Endometrial microvascular endothelial cells (primary cell): ENCODE data around the gene OR8G5. TPM values are rescaled to one million over a fixed set of nuclear protein-coding genes. Genes with fewer than 3 reads are reported as not detected.
"Not testable (repeated sequence)": the region's sequence is repeated elsewhere in the genome, so short reads cannot be mapped to it uniquely, and the experiment has no call there.

Source experiments
- in situ Hi-C: cut with HindIII; loops from 2 replicates; pipeline ENCODE4 v1.10.0; 2017; ENCODE audit warnings: low sequenced_read_pairs, low pct_unique_long_range_greater_than_20kb; ENCODE audit errors: inconsistent ontology term
- total RNA-seq: library from RNA; depleted of rRNA; stranded (reverse); fragments of >200 nt; gene quantifications from one replicate; pipeline ENCODE4 v1.2.3, GENCODE V29; 2015; ENCODE audit errors: inconsistent ontology term

OR8G5 gene, protein sequence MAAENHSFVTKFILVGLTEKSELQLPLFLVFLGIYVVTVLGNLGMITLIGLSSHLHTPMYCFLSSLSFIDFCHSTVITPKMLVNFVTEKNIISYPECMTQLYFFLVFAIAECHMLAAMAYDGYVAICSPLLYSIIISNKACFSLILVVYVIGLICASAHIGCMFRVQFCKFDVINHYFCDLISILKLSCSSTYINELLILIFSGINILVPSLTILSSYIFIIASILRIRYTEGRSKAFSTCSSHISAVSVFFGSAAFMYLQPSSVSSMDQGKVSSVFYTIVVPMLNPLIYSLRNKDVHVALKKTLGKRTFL
- not detected for total RNA-seq

DNA sequence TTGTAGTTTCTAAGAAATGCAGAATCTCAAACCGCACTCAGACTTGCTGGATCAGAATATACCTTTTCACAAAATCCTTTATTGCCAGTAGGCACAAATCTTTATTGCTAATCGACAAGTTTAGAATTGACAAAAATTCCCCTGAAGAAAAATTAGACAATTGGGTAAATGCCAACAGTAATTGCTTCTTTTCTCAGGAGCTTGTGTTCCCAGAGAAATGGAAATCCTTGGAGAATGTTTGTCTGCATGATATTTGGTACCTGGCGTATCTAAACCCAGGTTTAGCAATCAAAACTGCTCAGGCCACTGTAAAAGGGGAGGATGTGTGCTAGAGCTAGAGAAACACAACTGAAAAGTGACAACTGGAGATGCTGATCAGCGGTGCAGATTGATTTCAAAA, at the start of gene OR8G5:
TSS of gene OR8G5 (plus strand) at position 301 of the 400 bp plus-strand sequence. CDS start 8,556 bp downstream, outside the sequence.
- in situ Hi-C loops = no loop called here

DNA sequence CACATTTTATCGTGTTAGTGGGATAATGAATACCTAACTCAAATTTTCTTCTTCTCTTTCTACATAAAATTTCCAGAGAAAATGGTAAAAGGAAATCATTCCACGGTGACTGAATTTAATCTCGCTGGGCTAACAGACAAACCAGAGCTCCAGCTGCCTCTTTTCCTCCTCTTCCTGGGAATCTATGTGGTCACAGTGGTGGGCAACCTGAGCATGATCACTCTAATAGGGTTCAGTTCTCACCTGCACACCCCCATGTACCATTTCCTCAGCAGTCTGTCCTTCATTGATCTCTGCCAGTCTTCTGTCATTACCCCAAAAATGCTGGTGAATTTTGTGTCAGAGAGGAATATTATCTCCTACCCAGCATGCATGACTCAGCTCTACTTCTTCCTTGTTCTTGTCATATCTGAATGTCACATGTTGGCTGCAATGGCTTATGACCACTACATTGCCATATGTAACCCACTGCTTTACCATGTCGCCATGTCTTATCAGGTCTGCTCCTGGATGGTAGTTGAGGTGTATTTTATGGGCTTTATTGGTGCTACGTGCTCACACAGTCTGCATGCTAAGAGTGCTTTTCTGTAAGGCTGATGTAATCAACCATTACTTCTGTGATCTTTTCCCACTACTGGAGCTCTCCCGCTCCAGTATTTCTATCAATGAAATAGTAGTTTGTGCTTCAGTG, 48.9 kb upstream of the OR8G5 start:
- in situ Hi-C loops = no loop called here

DNA sequence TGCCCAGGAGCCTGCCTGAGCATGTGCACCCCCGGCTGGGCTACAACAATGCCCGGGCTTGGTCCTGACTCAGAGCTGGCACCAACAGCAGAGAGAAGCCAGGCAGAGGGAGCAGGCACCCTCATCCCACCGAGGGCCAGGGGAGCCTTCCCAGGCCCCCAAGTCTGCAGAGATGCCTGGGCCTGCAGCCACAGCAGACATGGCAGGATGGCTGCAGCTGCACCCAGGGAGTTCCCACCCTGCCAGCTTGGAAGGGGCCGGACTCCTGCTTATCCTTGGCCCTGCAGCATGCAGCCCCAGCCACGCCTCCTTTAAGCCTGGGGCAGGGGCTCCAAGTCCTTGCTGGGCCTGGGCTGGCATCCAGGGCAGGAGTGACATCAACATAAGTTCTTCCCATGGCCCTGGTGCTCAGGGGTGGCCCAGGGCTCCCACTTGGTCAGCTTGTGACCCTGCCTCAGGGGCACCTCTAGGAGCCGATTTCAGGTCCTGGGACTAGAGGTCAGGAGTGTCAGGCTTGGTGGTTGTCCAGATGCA, 46.3 kb upstream of the OR8G5 start:
- in situ Hi-C loops = no loop called here

DNA sequence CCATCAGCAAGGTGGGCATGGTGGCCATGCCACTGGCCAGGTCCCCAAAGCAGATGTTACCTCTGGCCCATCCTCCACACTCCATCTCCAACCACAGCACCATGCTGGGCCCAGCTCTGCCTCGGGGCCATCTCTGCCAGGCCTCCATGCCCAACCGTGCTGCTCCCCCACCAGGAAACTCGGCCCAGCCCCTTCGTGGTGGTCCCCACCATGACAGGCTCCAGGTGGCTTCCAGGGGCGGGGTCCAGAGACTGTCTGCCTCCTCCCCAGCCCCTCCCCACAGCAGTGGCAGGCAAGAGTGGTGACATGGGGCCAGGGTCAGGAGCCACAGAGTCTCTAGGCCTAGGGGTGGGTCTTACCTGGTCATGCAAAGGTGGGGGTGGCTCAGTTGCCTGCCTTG, 45.8 kb upstream of the OR8G5 start:
- in situ Hi-C loops = no loop called here

DNA sequence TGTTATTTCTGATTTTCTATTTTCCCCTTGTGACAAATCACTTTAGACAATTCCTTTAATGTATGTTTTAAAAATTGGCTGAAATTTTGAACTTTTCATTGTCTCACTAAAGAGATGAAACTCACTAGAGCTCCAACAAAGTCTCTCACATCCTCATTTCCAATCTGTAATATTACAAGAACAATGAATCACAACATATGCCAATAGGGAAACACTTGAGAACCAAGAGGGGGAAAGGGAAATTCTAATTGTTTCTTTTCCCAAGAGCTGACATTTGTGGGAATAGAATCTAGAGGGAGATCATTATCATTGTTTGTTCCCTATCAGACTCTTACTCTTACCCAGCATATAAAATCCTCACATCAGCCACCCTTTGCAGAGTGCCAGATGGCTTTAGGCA, 44.9 kb upstream of the OR8G5 start:
- in situ Hi-C loops = no loop called here

DNA sequence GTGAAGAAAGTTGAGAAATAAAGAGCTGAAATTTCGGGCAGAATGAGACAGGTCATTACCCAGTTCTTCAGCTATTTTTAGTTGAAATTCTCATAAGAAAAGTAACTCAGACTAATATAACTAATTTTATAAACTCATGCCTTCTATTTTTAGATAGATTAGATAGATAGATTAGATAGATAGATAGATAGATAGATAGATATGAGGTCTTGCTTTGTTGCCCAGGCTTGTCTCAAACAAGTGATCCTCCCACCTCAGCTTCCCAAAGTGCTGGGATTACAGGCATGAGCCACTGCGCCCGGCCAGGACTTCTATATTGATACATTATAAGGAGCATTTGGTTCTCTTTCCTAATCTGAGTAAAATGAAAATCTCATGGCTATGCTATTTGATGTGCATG, 42.1 kb upstream of the OR8G5 start:
- in situ Hi-C loops = no loop called here

DNA sequence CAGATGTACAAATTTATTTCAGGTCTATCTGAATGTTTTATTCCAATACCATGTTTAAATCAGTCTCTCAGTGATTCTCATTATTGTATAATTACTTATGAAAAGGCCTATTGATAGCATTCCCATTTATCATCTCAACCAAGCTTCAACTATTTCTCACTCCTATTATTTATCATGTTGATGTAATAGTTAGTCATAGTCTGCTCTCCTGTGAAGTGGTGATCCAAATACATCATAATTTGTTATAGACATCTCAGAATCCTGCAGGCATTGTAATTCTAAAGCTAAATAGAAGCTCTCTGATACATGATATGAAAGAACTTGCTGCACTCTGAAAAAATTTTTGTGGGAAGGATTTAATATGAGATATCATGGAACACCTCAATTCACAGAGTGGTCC, 37.0 kb upstream of the OR8G5 start:
- in situ Hi-C loops = no loop called here

DNA sequence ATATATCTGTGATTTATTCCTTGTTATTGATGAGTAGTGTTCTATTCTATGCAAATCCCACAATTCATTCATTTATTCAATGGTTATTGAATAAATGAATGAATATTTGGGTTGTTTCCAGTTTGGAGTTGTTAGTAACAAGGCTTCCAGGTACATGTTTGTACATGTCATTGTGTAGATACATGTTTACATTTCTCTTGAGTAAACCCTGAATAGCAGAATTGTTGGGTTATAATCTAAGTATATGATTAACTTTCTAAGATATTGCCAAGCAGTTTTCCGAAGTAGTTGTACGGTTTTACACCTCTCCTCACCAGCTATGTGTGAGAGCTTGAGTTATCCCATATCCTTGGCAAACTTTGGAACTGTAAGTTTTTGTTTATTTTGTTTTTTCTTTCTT, 33.8 kb upstream of the OR8G5 start:
- in situ Hi-C loops = no loop called here

DNA sequence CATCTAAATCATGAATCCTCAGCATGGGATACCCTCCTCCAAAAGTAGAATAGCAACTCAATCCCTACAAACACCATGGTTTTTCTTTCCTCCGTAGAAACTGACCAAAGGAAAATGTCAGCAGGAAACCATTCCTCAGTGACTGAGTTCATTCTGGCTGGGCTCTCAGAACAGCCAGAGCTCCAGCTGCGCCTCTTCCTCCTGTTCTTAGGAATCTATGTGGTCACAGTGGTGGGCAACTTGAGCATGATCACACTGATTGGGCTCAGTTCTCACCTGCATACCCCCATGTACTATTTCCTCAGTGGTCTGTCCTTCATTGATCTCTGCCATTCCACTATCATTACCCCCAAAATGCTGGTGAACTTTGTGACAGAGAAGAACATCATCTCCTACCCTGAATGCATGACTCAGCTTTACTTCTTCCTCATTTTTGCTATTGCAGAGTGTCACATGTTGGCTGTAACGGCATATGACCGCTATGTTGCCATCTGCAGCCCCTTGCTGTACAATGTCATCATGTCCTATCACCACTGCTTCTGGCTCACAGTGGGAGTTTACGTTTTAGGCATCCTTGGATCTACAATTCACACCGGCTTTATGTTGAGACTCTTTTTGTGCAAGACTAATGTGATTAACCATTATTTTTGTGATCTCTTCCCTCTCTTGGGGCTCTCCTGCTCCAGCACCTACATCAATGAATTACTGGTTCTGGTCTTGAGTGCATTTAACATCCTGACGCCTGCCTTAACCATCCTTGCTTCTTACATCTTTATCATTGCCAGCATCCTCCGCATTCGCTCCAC, 31.4 kb upstream of the OR8G5 start:
- in situ Hi-C loops = not testable (repeated sequence)

DNA sequence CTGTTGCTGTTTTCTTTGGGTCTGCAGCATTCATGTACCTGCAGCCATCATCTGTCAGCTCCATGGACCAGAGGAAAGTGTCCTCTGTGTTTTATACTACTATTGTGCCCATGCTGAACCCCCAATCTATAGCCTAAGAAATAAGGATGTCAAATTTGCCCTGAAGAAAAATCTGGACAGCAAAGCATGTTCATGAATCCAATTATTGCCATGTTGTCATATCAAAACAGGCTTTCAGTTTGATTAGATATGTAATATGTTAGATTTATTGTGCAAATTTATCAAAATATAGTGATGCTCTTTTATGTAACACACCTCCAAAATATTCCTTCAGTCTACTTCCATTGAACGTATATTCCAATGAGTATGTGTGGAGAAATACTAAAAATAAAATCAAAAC, 30.7 kb upstream of the OR8G5 start:
- in situ Hi-C loops = no loop called here

DNA sequence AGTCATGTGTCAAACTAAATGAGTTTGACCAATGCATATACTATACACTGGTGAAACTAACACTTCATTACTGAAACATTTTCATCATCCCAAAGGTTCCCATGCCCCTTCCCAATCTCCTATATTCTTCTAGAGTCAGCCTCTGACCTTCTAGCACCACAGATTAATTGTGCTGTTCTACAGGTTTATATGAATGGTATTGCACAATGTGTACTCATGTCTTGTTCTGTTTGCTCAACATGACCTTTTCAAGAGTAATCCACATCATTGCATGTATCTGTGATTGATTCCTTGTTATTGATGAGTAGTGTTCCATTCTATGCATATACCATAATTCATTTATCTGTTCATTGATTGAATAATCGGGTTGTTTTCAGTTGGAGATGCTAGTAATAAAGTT, 22.8 kb upstream of the OR8G5 start:
- in situ Hi-C loops = no loop called here

DNA sequence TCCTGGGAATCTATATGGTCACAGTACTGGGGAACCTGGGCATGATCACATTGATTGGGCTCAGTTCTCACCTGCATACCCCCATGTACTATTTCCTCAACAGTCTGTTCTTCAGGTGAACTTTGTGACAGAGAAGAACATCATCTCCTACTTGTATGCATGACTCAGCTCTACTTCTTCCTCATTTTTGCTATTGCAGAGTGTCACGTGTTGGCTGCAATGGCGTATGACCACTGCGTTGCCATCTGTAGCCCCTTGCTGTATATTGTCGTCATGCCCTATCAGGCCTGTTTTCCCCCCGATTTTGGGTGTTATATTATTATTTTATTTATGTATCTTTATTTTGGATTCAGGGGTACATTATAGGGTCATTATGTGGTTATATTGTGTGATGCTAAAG, 17.7 kb upstream of the OR8G5 start:
- in situ Hi-C loops = no loop called here

DNA sequence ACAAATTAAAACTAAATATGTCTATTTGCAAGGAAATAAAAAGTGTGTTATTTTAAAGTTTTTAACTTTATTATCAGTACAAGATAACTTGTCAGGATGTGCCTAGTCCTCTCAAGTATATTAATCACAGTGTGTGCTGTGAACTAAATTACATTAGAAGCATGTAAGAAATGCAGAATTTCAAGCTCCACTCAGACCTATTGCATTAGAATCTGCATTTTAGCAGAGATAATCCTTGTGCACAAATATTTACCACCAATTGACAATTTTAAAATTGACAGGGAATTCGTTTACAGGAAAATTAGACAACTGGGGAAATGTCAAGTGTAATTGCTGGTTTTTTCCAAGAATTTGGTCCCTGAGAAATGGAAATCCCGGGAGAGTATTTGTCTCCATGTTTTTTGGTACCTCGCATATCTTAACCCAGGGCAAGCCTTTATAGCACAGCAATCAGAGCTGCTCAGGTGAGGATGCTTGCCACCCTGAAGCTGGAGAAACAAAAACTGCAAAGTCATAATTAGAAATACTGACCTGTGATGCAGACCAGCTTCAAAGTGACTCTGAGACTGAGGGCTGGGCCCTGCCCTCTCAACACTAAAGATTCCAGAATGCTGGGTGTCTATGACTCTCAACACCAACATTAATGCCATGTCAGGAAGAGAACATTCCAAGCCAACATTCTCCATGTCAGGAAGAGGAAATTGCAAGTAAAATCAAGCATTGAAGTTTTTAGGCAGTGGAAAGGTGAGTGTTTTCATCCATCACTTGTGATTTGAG, 15.4 kb upstream of the OR8G5 start, which contains the start of gene OR8G1:
TSS of gene OR8G1 (plus strand) at position 475 of the 777 bp plus-strand sequence. CDS start 8,581 bp downstream, outside the sequence.
- in situ Hi-C loops = no loop called here

DNA sequence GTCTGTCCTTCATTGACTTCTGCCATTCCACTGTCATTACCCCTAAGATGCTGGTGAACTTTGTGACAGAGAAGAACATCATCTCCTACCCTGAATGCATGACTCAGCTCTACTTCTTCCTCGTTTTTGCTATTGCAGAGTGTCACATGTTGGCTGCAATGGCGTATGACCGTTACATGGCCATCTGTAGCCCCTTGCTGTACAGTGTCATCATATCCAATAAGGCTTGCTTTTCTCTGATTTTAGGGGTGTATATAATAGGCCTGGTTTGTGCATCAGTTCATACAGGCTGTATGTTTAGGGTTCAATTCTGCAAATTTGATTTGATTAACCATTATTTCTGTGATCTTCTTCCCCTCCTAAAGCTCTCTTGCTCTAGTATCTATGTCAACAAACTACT, 6.3 kb upstream of the OR8G5 start:
- in situ Hi-C loops = not testable (repeated sequence)

DNA sequence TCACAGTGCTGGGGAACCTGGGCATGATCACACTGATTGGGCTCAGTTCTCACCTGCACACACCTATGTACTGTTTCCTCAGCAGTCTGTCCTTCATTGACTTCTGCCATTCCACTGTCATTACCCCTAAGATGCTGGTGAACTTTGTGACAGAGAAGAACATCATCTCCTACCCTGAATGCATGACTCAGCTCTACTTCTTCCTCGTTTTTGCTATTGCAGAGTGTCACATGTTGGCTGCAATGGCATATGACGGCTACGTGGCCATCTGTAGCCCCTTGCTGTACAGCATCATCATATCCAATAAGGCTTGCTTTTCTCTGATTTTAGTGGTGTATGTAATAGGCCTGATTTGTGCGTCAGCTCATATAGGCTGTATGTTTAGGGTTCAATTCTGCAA, 8.9 kb downstream of the OR8G5 start:
- in situ Hi-C loops = not testable (repeated sequence)

DNA sequence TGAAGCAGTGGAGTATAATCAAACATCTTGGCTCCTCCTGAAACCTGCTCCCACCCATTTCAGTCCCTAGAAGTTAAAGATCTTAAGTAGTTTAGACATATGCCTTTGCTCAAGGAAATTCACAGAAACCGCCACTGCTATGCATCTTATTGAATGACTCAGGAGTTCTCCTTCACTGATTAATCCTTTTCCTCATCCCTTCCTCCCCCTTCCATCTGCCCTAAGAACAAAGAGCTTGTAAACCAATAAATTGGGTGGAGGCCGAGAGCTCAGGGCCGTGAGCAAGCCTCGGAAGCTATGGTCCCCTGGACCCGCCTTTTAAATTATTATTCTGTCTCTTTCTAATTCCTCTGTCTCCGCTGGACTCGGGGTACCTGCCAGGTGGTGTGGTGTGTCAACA, 14.7 kb downstream of the OR8G5 start:
- in situ Hi-C loops = not testable (repeated sequence)

DNA sequence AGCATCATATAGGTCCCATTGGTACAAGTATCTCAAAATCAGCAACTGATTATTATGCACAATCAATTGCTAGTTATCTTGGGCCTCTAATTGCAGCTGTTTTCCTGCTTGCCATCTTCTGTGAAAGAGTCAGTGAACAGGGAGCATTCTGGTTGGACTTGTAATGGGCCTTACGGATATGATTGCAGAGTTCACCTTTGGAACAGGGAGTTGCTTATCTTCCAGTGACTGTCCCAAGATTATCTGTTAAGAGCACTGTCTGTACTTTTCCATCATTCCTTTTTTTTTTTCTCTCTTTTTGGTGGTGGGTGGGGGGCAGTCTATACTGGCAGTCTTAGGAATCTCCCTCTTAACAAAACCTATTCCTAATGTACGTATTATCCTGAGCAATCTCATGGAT, 17.8 kb downstream of the OR8G5 start:
- in situ Hi-C loops = no loop called here

DNA sequence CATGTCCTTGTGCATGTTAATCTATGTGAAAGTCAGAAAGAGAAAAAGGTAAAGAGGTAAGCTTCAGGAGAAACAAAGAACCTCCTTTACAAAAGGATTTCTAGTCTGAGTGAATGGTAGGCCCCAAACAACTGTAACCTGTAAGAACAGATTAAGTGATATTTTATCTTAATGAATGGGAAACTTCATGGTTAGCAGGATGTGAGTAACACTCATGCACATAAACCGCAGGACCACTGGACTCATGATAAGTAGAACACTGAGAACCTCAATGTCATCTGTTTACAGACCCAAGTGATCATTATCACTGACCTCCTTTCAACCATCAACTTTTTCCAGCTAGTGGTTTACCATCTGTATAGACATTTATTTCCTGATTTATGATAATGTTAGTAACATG, 19.9 kb downstream of the OR8G5 start:
- in situ Hi-C loops = no loop called here

DNA sequence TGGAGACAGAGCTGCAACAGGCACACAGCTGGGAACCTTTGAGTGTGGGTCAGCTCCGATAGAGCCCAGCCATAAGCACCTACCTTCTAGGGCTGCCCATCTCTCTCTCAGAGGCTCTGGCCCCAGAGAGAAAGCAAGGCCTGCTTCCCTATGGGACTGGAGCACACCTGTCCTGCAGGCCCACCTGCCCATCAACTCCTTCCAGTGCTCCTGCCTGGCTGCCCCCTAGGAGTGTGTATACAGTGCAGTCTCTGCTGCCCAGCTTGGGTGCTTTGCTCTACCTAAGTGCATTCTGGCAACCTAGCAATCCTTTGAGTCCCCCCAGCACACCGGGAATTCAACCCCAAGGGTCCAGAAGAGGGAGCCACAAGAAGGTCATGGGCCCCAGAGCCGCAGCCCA, 21.0 kb downstream of the OR8G5 start:
- in situ Hi-C loops = no loop called here
